GM21526 (cell line): ENCODE results near the gene SLC1A3.
"Not testable (repeated sequence)": the region's sequence is repeated elsewhere in the genome, so short reads cannot be mapped to it uniquely, and the experiment has no call there.

ENCODE experiments used
- ATAC-seq: cut with Tn5 transposase; IDR thresholded peaks from one replicate; pipeline ENCODE4 v1.9.1; 2021; ENCODE audit warnings: moderate library complexity; ENCODE audit not compliant: unreplicated experiment, low FRiP score

Gene SLC1A3

DNA sequence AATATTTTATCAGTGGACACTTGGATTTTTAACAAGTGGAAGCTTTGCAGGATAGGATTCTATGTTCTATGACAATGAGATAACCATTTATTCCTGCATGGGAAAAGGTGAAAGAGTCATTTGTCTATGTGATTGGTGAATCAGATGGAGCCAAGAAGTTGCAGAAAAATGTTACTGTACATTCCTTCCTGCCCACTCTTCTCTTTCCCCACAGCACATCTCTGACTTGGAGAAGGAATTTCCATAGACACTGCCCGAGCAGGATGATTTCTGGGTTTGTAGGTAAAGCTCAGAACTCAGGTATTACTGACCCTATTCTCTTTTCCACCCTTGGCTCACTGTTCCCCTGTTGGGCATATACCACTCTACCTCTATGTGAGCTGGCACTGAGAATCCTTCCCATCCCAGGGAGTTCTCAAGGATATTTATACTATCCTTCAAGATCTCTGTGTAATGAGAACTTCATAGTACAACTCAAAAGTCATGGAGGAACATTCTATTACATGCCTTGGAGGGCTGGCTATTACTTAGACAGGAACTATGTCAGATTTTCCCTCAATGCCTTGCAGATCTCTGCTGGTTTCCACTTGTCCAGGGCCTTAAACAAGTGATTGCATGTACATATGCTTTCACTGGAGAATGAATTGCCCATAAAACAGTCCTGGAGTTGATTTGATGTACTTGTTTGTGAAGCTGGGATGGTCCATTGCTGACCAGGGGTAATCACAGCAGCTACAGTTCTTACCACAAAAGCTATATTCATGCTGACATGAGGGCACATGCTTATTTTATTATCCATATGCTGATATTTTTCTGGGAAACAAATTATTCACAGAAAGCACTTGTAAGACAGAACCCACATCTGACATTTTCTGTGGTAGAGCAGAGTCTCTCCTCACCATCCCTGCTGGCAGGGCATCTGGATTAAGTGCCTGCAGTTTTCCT, 24.1 kb downstream of the SLC1A3 start:
- ATAC-seq: no peak

DNA sequence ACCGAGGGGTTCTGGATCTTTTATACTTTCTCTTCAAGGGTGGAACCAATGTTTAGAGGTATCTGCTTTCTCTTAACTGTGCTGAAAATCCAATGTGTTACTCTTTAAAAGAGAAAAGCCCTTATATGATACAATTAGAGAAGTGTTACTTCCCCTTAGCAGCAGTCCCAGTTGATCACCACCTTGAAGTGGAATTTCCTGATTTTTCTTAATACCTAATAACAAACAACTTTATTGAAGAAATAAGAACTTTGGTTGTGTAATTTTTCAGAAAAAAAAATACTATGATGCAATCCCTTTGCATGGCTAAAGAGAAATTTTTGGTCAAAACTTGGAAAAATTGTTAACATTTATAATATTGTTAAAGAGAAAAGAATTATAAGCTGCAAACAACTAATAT, 24.7 kb downstream of the SLC1A3 start:
- ATAC-seq: no peak

DNA sequence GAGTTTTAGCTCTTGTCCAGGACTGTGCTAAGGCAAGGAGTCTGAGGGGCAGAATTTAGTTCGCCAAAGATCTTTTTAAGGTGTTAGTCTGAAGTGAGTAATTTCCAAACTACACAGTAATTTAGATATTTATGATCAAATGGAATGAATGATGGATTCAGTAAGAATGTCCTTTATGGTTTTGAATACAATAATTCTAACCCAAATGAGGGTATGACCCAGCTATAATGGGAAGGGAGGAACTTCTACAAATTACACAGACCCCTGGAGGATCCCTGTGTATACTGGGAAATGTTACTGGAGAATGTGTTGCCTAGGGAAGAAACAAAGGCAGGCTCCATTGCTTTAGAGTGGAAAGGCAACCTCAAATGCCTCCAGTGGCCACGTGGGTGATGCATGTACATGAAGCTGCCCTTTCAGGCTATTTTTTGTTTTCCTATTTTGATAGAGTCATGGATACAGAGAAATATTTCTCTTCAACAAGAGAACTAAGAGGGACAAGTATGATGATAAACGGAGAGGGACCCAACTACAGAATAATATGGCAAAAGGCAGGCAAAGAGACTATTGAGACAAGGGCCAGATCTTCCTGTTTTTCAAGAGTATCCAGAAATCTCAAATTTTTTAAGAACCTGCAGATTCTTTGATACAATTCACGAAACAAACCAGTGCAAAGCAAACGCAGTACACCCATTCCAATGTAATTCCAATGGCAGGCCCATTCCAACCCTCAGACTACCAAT, 25.4 kb downstream of the SLC1A3 start:
- no peak for ATAC-seq

DNA sequence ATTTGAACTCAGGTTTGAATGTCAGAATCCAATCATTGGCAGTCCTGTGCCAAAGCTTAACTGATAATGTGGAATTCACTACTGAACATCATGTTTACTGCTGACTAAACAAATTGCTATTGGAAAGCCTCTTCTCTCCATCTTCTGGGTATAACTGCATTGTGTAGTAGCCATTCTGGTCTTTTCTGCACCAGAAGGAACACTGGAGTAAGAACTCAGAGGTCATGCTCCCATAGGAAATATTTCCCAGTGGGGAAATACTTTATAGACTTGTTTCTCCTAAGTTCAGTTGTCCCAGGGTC, 25.9 kb downstream of the SLC1A3 start:
- no peak for ATAC-seq

DNA sequence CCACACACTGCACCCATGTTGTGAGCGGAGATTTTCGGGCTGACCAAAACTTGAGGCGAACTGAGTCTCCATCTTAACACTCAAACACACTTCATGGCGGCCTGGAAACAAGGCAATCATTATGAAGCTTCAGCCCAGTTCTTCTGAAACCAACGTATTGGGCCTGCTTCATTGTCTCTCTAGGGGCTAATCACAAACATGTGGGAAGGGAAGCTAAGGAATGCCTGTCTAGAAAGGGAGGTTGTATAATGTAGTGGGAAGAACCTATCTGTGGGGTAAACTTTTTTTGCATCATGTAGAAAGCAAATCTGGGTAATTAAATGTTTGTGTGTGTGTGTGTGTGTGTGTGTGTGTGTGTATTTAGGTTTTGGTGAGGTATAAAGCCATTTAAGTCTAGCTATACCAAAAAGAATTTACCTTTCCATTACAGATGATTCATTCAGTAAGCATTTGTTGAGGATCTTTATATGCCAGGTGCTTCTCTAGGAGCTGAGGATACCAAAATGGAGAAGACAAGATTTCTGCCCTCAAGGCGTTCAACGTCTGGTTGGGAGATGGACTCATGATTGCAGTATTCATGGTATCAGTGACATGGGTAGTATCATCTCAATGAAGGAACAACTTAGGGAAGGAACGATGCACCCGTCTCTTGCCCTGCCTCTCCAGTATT, 29.4 kb downstream of the SLC1A3 start:
- ATAC-seq: no peak

DNA sequence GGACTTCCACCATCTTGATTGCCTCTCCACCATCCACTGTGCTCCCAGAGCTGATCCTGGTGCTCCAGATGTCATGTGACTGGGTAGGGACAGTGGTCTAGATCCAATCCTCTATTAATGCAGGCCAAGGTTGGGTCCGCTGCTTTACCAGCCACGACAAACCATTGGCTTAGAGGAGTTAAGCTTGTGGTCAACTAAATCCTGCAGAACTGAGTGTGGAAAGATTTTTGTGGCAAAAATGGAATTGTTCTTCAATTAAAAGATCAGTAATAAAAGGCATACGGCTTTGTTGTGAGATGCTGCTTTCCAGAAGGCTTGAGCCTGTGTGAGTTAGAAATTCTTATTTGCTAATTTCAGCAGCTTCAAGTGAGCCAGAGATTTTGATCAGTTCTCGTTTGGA, 30.7 kb downstream of the SLC1A3 start:
- ATAC-seq: no peak

DNA sequence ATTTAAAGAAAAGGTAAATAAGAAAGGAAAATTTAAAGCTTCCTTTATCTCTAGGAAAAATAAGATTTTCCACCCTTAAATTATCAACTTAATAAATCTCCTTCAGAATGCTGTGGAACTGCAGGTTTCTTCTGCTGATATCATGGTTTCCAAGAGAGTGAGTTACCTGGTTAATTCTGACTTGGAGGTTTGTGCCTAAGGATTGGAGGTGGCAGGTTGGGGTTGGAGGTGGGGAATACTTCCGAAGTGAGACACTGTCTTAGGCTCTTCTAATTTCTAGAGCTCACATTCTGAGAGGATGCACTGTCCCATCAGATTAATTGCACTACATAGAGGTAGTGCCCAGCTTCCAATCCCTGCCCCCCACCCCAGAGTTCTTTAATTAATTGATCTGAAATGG, 31.1 kb downstream of the SLC1A3 start:
- ATAC-seq: no peak

DNA sequence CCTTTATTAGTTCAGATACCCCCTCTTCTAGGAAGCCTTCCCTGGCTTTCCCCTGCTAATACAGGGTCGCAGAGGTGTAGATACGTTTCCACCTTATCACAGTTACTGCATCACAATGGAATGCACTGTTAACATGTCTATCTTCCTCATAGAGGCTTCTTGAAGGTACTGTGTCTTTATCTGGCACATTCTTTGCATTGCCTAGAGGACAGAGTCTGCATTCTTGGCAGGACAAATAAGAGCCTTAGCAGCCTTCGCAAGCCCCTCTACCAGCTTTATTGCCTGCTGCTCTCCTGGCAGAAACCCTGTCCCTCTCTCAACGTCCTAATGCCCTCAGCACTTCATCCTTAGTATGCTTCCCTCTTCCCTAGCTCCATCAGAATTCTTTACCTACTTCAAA, 31.6 kb downstream of the SLC1A3 start:
- ATAC-seq: no peak

DNA sequence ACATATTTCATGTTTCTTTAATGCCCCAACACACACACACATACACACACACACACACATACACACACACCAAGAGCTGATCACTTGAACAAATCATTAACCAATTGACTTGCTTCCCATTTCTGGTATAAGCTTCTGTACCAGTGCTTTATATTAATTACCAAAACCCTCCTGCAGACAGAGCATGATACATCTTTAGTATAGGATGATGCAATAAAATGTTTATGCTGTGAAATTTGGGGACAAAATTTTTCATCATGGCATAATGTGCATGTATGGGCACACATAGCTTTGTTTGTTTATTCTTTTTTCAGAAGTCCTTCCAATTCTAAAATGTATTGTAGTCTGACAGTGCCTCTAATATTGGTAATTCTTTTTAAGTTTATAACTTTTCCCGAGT, 34.5 kb downstream of the SLC1A3 start:
- ATAC-seq: no peak

DNA sequence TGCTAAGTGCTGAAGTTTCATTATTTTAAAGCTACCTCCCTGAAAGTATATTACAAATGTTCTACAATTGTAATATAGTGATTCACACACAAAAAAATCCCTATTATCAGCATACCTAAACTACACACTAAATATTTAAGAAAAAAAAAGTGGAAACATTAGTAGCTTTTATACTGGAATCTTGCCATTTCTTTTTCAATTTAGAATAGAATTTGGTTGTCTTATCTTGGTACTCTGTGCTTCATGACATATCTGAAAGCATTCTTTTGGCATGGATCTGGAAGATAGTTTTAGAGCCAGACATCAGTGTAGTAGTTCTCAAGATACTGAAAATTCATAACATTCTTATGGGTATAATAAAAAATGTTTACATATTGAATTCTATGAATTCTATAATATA, 35.0 kb downstream of the SLC1A3 start:
- ATAC-seq: no peak

DNA sequence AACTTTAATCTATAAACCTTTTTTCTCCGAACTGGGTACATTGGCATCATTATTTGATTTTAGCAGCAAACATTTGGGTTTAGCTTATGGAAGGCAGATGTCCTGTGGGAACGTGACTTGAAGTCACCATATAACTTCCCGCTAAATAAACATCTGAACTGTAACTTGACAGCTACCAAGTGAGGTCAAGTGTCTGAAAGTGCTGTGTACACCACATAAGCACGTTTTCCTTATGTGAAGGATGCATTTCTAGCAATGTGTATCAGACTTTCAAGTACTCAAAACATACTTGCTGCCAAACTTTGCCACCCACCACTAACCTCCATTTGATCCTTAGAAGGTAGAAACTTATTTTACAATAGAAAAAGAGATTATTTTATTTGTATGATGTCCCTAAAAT, 35.7 kb downstream of the SLC1A3 start:
- ATAC-seq: no peak

DNA sequence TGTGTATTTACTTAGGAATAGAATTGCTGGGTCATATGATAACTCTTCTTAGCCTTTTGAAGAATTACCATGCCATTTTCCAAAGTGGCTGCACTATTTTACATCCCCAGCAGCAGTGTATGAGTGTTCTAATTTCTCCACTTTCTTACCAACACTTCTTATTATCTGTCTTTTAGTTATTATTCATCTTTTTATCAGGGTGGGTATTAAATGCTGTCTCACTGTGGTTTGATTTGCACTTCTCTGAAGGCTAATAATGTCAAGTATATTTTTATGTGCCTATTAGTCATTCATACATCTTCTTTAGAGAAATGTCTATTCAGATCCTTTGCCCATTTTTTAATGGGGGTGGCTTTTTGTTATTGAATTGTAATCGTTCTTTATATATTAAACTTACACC, 36.8 kb downstream of the SLC1A3 start:
- no peak for ATAC-seq

DNA sequence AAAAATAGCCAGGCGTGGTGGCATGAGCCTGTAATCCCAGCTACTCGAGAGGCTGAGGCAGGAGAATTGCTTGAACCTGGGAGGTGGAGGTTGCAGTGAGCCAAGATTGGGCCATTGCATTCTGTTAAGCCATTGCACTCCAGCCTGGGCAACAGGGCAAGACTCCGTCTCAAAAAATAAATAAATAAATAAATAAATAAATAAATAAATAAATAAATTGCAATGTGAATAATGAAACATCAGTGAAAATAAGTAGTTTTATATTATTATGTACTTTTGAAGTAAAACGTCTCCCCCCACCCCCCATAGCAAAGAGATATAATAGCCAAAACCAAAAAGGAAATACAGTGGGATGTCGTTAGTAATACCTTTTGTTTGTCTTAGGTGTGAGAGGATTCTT, 37.4 kb downstream of the SLC1A3 start:
- ATAC-seq: not testable (repeated sequence)

DNA sequence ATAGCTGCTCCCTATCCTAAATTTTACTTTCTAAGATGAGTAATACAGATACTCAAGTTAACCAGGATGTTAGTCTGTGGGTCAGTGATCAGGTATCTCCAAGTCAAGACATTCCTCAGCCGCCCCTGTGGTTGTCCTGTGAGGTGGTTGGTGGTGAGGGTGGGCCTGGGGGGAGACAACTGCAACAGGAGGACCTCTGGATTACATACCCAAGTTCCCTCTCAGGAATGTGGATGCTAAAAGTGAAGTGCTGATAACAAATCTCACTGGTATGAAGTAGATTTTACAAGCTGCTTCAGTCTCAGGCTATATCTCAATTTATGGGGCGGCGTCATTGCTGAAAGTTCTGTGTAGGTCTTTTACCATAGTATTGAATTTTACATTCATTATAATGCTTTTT, 38.3 kb downstream of the SLC1A3 start:
- ATAC-seq: no peak

DNA sequence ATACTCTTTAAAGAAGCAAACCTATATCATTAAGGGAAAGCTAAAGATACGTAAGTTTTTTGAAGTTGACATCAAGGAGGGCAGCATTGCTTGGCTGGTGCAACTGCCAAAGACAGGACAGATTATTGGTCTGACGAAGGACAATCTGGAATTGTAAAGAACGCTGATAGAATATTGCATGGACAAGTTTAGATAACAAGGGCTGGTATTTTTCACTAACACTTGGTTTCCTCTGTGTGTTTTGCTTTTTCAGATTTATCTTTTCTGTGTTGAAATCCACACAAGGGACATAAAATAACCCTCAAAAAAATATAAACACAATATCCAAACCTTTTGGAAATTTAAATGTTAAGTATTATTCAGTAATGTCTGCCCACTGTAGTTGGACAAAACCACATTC, 39.7 kb downstream of the SLC1A3 start:
- ATAC-seq: no peak

DNA sequence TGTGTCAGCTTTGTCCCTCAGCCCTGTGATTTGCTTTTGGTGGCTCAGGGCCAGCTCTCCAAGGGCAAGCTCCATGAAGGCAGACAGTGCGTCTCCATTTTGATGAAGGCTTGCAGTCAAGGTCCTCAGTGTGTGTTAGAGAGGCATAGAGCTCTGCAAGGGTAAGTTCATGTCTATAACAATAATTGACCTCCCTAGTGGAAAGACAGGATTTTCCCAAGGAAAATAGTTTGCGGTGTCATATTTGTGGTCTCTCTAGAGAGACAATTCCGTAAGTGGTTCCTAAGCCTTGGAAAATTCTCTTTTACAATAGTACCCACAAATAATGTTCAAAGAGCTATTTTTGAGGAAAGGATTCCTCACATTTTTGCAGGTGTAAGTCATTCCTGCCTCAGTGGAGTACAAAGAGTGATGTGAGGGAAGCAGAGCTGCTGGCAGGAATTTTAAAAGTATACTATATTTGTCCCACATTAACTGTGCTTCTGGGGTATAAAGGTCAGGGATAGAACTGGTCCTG, 40.2 kb downstream of the SLC1A3 start:
- ATAC-seq: no peak

DNA sequence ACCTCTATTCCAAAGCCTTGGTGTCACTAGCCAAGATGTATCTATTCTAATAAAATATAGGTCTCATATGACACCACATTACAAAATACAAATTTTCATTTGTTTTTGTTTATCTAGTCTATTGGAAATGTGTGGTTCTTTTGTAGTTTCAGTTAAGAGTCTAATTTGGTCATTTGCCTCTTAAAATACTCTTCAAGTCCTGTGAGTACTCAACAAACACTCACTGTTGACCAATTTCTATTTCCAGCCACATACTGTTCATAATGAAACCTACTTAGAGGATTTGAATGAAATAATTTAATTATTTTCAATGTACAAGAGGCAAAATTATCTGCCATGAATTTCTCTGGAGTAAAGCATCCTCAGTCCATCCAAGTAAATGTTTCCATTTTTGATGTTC, 40.6 kb downstream of the SLC1A3 start:
- ATAC-seq: no peak

DNA sequence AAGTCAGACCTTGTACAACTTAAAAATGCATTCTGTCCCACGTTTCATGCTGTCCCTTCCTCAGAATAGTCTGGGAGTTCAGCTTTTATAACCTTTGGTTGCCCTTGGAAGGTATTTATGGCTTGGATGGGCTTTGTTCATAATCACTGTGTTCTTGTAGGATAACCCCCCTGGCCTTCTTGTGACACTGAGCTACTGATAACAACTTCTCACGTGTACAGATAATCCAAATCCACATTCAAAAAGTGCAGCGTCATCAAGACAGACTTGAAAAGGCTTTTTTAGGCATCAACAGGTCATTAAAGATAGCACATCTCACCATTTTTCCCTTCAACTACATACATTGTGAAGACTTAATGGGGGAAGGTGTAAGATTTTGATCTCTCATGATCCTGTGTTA, 42.0 kb downstream of the SLC1A3 start:
- ATAC-seq: no peak

DNA sequence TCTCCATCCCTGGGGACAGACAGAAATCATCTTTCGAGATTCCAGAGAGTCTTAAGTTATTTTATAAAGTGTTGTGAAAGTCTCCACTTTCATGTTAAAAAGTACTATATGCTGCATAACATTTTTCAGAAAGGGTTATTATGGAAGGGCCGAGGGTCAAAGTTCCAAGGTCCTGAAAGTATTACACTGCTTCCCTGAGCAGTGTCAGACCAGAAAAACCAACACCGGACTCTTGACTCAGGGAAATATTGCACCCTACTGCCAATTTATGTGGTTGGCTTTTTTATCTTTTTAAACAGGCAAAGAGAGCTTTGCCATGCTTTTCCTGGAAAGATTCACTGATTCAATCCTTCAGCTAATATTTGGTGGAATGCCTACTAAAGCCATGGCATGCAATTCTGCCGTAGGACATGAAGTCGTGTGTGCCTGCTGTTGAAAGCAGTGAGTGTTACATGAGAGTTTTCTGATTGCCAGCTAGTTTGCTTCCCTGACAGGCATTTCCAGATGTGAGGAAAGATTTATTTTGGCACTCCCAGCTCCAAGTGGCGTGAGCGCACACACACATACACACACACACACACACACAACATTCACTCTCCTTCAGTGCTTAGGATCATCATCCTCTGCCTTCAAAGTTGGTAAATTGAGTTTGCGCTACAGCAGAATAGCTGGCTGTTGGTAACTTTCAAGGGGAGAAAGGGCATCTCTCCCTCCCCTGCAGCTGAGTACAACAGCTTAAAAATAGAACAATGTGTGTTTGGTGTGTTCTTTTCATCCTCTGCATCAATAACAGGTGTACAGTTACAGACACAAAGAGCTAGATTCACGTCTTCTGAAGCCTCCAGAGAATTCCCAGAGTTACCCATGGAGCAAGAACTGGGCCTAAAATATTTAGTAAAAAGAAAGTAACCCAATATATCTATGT, 45.6 kb downstream of the SLC1A3 start:
- ATAC-seq: no peak

DNA sequence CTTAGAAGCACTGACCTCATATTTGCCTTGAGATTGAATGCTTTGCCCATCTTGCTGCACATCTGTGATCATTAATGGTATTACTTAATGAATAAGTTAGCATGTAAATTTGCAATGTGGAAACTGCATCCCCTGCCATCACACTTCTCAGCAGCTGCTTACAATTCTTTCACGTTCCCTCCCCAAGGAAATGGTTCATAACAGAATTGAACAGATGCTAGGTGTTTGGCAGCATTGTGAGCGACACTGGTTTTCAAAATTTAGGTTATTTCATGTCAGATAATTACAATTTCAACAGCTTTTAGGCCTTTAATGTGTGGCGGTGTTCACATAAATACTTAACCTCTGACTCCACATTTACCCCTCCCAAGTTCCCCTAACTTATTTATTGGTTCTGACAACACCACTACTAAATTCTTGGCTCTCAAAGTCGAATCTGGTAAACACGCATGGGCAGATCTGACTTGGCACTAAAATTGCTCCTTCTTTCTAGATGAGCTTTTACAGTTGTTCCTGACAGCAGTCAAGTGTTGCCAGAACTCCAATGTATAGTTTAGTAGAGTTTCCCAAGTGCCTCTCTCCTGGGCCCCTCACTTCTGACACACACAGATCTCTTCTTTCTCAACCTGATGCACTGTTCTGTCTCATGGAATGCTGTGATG, 46.8 kb downstream of the SLC1A3 start:
- no peak for ATAC-seq
